IMR-90 (cell line): Measurements from ENCODE around the gene COL4A1. TPM values are rescaled to one million over a fixed set of nuclear protein-coding genes. Genes with fewer than 3 reads are reported as not detected.

Experiments
- ATAC-seq: fragments of 200-7000 bp; cut with Tn5 transposase; 2 replicates; pipeline ENCODE4 v1.9.1; 2020; ENCODE audit warnings: low read depth, mild to moderate bottlenecking, moderate library complexity
- BruUV-seq: library from RNA; stranded (reverse); fragments of 400-500 nt; replicated peaks from 2 replicates; lab custom pipeline; 2021; lab: Mats Ljungman, UMichigan
- CTCF ChIA-PET: fragments of 300-600 bp; formaldehyde crosslinking; extraction: SDS; loops from one replicate; lab custom pipeline; 2021; ENCODE audit warnings: antibody characterized with exemption; lab: Yijun Ruan, JAX
- POLR2A ChIA-PET: fragments of 300-600 bp; sonication (Branson Sonifier 250); formaldehyde crosslinking; loops from one replicate; lab custom pipeline; 2022; ENCODE audit warnings: antibody characterized with exemption; ENCODE audit not compliant: unreplicated experiment; lab: Charles Lee
- DNase-seq: peaks from one replicate; pipeline ENCODE4 v3.0.0; 2013
- H2AFZ ChIP-seq: replicated peaks from 2 replicates; pipeline ENCODE3; 2013; ENCODE audit warnings: low read length, mild to moderate bottlenecking; ENCODE audit not compliant: poor library complexity
- H2AK5ac ChIP-seq: 2 replicates; pipeline ENCODE4 v1.6.1; 2013; ENCODE audit warnings: low read depth, low read length, inconsistent platforms
- H2AK9ac ChIP-seq: replicated peaks from 2 replicates; pipeline ENCODE3; 2013; ENCODE audit warnings: mild to moderate bottlenecking, low read depth, low read length, moderate library complexity; ENCODE audit not compliant: poor library complexity
- H2BK120ac ChIP-seq: 2 replicates; pipeline ENCODE4 v1.6.1; 2013; ENCODE audit warnings: low read depth, low read length, inconsistent platforms
- H2BK15ac ChIP-seq: 3 replicates; pipeline ENCODE4 v1.6.1; 2013; ENCODE audit warnings: low read depth, low read length, inconsistent platforms
- H2BK20ac ChIP-seq: 2 replicates; pipeline ENCODE4 v1.6.1; 2013; ENCODE audit warnings: low read depth, mild to moderate bottlenecking, inconsistent platforms, low read length, moderate library complexity
- H2BK5ac ChIP-seq: 2 replicates; pipeline ENCODE4 v1.6.1; 2013; ENCODE audit warnings: mild to moderate bottlenecking, low read depth, low read length, inconsistent platforms; ENCODE audit not compliant: poor library complexity, severe bottlenecking
- H3K14ac ChIP-seq: replicated peaks from 2 replicates; pipeline ENCODE4 v1.6.1; 2013; ENCODE audit warnings: low read depth, low read length, inconsistent platforms
- H3K18ac ChIP-seq: 2 replicates; pipeline ENCODE4 v1.6.1; 2013; ENCODE audit warnings: low read depth, low read length, control low read depth
- H3K23ac ChIP-seq: 2 replicates; pipeline ENCODE4 v1.6.1; 2013; ENCODE audit warnings: low read depth, low read length, inconsistent platforms
- H3K27ac ChIP-seq: 2 replicates; pipeline ENCODE4 v1.5.1; 2013; ENCODE audit warnings: mild to moderate bottlenecking, control low read depth, low read length; ENCODE audit not compliant: insufficient read depth
- H3K27me3 ChIP-seq: 2 replicates; pipeline ENCODE4 v1.6.1; 2013; ENCODE audit warnings: low read length; ENCODE audit not compliant: control insufficient read depth, insufficient read depth
- H3K36me3 ChIP-seq: 2 replicates; pipeline ENCODE4 v1.6.1; 2013; ENCODE audit warnings: low read length, mixed read lengths; ENCODE audit not compliant: control insufficient read depth, insufficient read depth
- H3K4ac ChIP-seq: 2 replicates; pipeline ENCODE4 v1.6.1; 2013; ENCODE audit warnings: low read depth, low read length, inconsistent platforms
- H3K4me1 ChIP-seq: 2 replicates; pipeline ENCODE4 v1.6.1; 2013; ENCODE audit warnings: low read length, mixed read lengths; ENCODE audit not compliant: control insufficient read depth, insufficient read depth
- H3K4me2 ChIP-seq: 2 replicates; pipeline ENCODE4 v1.6.1; 2013; ENCODE audit warnings: low read depth, mild to moderate bottlenecking, control low read depth, low read length, moderate library complexity
- H3K4me3 ChIP-seq: 2 replicates; pipeline ENCODE4 v1.5.1; 2013; ENCODE audit warnings: low read depth, mild to moderate bottlenecking, control low read depth, low read length, moderate library complexity; ENCODE audit not compliant: insufficient read depth
- H3K56ac ChIP-seq: 2 replicates; pipeline ENCODE4 v1.6.1; 2013; ENCODE audit warnings: low read length, inconsistent platforms; ENCODE audit not compliant: insufficient read depth; ENCODE audit errors: extremely low read depth
- H3K79me1 ChIP-seq, 2 experiments: 2 replicates each; pipeline ENCODE4 v1.6.1; 2013; ENCODE audit warnings: low read length in 2 of 2, inconsistent platforms in 1 of 2, low read depth in 1 of 2
- H3K9ac ChIP-seq: 2 replicates; pipeline ENCODE4 v1.6.1; 2013; ENCODE audit warnings: low read depth, low read length, control low read depth
- H3K9me1 ChIP-seq: 2 replicates; pipeline ENCODE4 v1.6.1; 2013; ENCODE audit warnings: low read length, inconsistent platforms; ENCODE audit not compliant: insufficient read depth
- H3K9me3 ChIP-seq: 2 replicates; pipeline ENCODE4 v1.6.1; 2013; ENCODE audit warnings: low read length; ENCODE audit not compliant: control insufficient read depth, insufficient read depth
- H4K20me1 ChIP-seq: 2 replicates; pipeline ENCODE4 v1.6.1; 2013; ENCODE audit warnings: low read length, inconsistent platforms; ENCODE audit not compliant: insufficient read depth
- H4K5ac ChIP-seq: 2 replicates; pipeline ENCODE4 v1.6.1; 2013; ENCODE audit warnings: mild to moderate bottlenecking, low read depth, low read length, control low read depth
- H4K8ac ChIP-seq, 2 experiments: 2 replicates each; pipeline ENCODE4 v1.6.1; 2013; ENCODE audit warnings: low read depth in 2 of 2, low read length in 2 of 2, control low read depth in 1 of 2, inconsistent platforms in 1 of 2
- H4K91ac ChIP-seq: 2 replicates; pipeline ENCODE4 v1.6.1; 2013; ENCODE audit warnings: low read depth, low read length, inconsistent platforms; ENCODE audit not compliant: insufficient read depth
- BHLHE40 ChIP-seq: fragments of 150-350 bp; IDR thresholded peaks from 2 replicates; pipeline ENCODE4 v1.6.1; 2016; ENCODE audit warnings: mild to moderate bottlenecking, low read depth, low read length
- ELK1 ChIP-seq: fragments of 150-350 bp; IDR thresholded peaks from 2 replicates; pipeline ENCODE4 v1.6.1; 2016; ENCODE audit warnings: low read depth, mild to moderate bottlenecking, low read length, moderate library complexity, borderline replicate concordance
- MXI1 ChIP-seq: IDR thresholded peaks from 2 replicates; pipeline ENCODE4 v1.6.1; 2012; ENCODE audit warnings: low read depth, mild to moderate bottlenecking, low read length, moderate library complexity, borderline replicate concordance
- WGBS, 2 experiments: methylation state at CpG; one replicate each; pipeline versions ENCODE4 v1.1.5 to v1.1.7; 2013; ENCODE audit warnings: missing lambda C conversion rate in 2 of 2; ENCODE audit not compliant: insufficient read length in 1 of 2; ENCODE audit errors: extremely low coverage in 2 of 2; 5-methylcytosine and 5-hydroxymethylcytosine counted together
- dilution Hi-C: fragments of 300-500 bp; cut with HindIII; formaldehyde crosslinking; loops from one replicate; pipeline ENCODE4 v1.14.3; 2018; ENCODE audit warnings: low sequenced_read_pairs; ENCODE audit not compliant: unreplicated experiment
- in situ Hi-C: fragments of 300-500 bp; cut with MboI; formaldehyde crosslinking; loops from 3 replicates; pipeline ENCODE4 v1.14.3; 2019; ENCODE audit warnings: low sequenced_read_pairs, inconsistent platforms, mixed read lengths
- intact Hi-C: fragments of 100-400 bp; cut with micrococcal nuclease; formaldehyde crosslinking; loops from 2 replicates; pipeline ENCODE4 v1.10.0; 2022
- polyA plus RNA-seq, 3 experiments: library from polyadenylated mRNA; depleted of rRNA; stranded (reverse); fragments of >200 nt; gene quantifications; 2 replicates each; pipeline ENCODE4 v1.2.3, GENCODE V29; 2012; ENCODE audit warnings: low replicate concordance in 1 of 3
- total RNA-seq: library from RNA; depleted of rRNA; stranded (reverse); fragments of >200 nt; gene quantifications from 2 replicates; pipeline ENCODE4 v1.2.3, GENCODE V29; 2012

COL4A1 gene
- total and polyA plus RNA-seq, 2 of the 4 experiments (the other 2 are of a cell fraction), result 230 to 337 TPM

- no peaks in the 10 kb centered on the region for H3K27me3 ChIP-seq
- no peak for TF ChIP-seq MXI1
- no peak for TF ChIP-seq BHLHE40
- no peak for TF ChIP-seq ELK1
- CTCF ChIA-PET, result no interaction called here
- H3K4me1 ChIP-seq, result peaks cover 25% of the 10 kb centered on the region
- in situ Hi-C loops, result no loop called here
- DNase-seq (no peak), ATAC-seq (no peak)
- peaks cover 53% of the 10 kb centered on the region for H3K9me1 ChIP-seq
- no peak overlapping the region for H3K18ac ChIP-seq
- no peak overlapping the region for H3K4me2 ChIP-seq
- intact Hi-C loops, result no loop called here
- H2BK15ac ChIP-seq, result no peak overlapping the region
- dilution Hi-C loops, result no loop called here
- H3K23ac ChIP-seq, result no peak overlapping the region
- H3K14ac ChIP-seq, result no peak overlapping the region
- no peak overlapping the region for H3K56ac ChIP-seq
- H4K91ac ChIP-seq, result no peak overlapping the region
- peaks cover 96% of the 10 kb centered on the region for H4K20me1 ChIP-seq
- H4K8ac ChIP-seq, result no peak overlapping the region
- H2BK20ac ChIP-seq, result no peak overlapping the region
- H4K5ac ChIP-seq, result no peak overlapping the region
- WGBS, 2 experiments, result 100% methylated on average over 2 of the region's 7 CpGs; no CpG with 5 or more reads in 1 of the 2 experiments
- POLR2A ChIA-PET, result no interaction called here
- no peak overlapping the region for H3K27ac ChIP-seq
- H2AFZ ChIP-seq, result no peak overlapping the region
- peaks cover 31% of the 10 kb centered on the region for H3K36me3 ChIP-seq
- H2AK9ac ChIP-seq, result no peak overlapping the region
- no peak overlapping the region for H2BK120ac ChIP-seq
- H3K79me1 ChIP-seq, result peaks cover 29 to 92% of the 10 kb centered on the region in 2 experiments
- no peak overlapping the region for H2BK5ac ChIP-seq
- H3K4ac ChIP-seq, result no peak overlapping the region
- no peak overlapping the region for H3K4me3 ChIP-seq
- no peaks in the 10 kb centered on the region for H3K9me3 ChIP-seq
- BruUV-seq, result no TSS peak
- no peak overlapping the region for H3K9ac ChIP-seq
- no peak overlapping the region for H2AK5ac ChIP-seq
Measured at GRCh38 chr13:110280985-110281688, 25.8 kb downstream of the COL4A1 start.
